HepG2 (cell line): ENCODE results near the gene CD7. TPM values are rescaled to one million over a fixed set of nuclear protein-coding genes. Genes with fewer than 3 reads are reported as not detected.
A peak's percentile ranks its signal among the peaks of the same experiment; 100 is the strongest.

Source experiments
- ATAC-seq: fragments of 200-7000 bp; cut with Tn5 transposase; 3 replicates; pipeline ENCODE4 v1.9.1; 2020; ENCODE audit warnings: mild to moderate bottlenecking, moderate library complexity
- BruUV-seq: library from RNA; stranded (reverse); fragments of 400-500 nt; replicated peaks from 2 replicates; lab custom pipeline; 2021; lab: Mats Ljungman, UMichigan
- CTCF ChIA-PET: fragments of 300-600 bp; formaldehyde crosslinking; extraction: SDS; loops from one replicate; lab custom pipeline; 2021; ENCODE audit warnings: low total read pairs, inconsistent platforms, low intra/inter-chr PET ratio; lab: Yijun Ruan, JAX
- POLR2A ChIA-PET: fragments of 350-600 bp; sonication (Branson Sonifier 250); formaldehyde crosslinking; loops from one replicate; lab custom pipeline; 2020; ENCODE audit warnings: antibody characterized with exemption, inconsistent platforms; lab: Yijun Ruan, JAX
- DNase-seq: peaks from one replicate; pipeline ENCODE4 v3.0.0-alpha.2; 2015; ENCODE audit warnings: low spot score
- FAIRE-seq: peaks from 3 replicates; lab custom pipeline; 2011; peaks lifted over from hg19 to GRCh38; lab: Jason Lieb, UNC
- H2AFZ ChIP-seq: one replicate; pipeline ENCODE4 v1.6.1; 2011; ENCODE audit warnings: low read length, inconsistent platforms
- H3K27ac ChIP-seq: fragments of 300-600 bp; 3 replicates; pipeline ENCODE4 v1.8.0; 2011; ENCODE audit warnings: mixed run types, mild to moderate bottlenecking, mixed read lengths, low read length, inconsistent platforms; ENCODE audit not compliant: insufficient read depth; ENCODE audit errors: extremely low read length
- H3K27me3 ChIP-seq, 2 experiments: fragments of 200-600 bp in 1 of 2; 2 replicates in 1 of 2; 3 replicates in 1 of 2; pipeline versions ENCODE4 v1.6.0 to v1.8.0; 2011; ENCODE audit warnings: low read length in 2 of 2, mild to moderate bottlenecking in 2 of 2, moderate library complexity in 2 of 2, inconsistent platforms in 1 of 2; ENCODE audit not compliant: insufficient read depth in 2 of 2, control insufficient read depth in 1 of 2
- H3K36me3 ChIP-seq, 2 experiments: fragments of 200-600 bp in 1 of 2; replicated peaks in 1 of 2; 2 replicates in 1 of 2; 3 replicates in 1 of 2; pipeline versions ENCODE4 v1.5.1 to v1.8.0; 2011; ENCODE audit warnings: low read length in 2 of 2, inconsistent platforms in 1 of 2; ENCODE audit not compliant: insufficient read depth in 2 of 2, control insufficient read depth in 1 of 2
- H3K4me1 ChIP-seq: 2 replicates; pipeline ENCODE4 v1.5.1; 2012; ENCODE audit warnings: low read length, inconsistent platforms; ENCODE audit not compliant: insufficient read depth
- H3K4me2 ChIP-seq: 2 replicates; pipeline ENCODE4 v1.6.0; 2011; ENCODE audit warnings: low read depth, low read length, inconsistent platforms
- H3K4me3 ChIP-seq, 3 experiments: fragments of 200-600 bp in 1 of 3; sonication (generic), shearing (Covaris generic) in 1 of 3; replicated peaks in 1 of 3; 2 replicates each; pipeline ENCODE4 v1.5.1; 2011 to 2016; ENCODE audit warnings: low read length in 3 of 3, inconsistent platforms in 2 of 3, low read depth in 2 of 3, mild to moderate bottlenecking in 2 of 3, control low read depth in 1 of 3, mixed read lengths in 1 of 3; ENCODE audit not compliant: insufficient read depth in 1 of 3
- H3K79me2 ChIP-seq: one replicate; pipeline ENCODE4 v1.6.1; 2011; ENCODE audit warnings: low read length, inconsistent platforms; ENCODE audit not compliant: insufficient read depth
- H3K9ac ChIP-seq: 2 replicates; pipeline ENCODE4 v1.6.0; 2011; ENCODE audit warnings: mild to moderate bottlenecking, low read depth, low read length, inconsistent platforms; ENCODE audit not compliant: insufficient read depth
- H3K9me3 ChIP-seq: 2 replicates; pipeline ENCODE4 v1.5.1; 2012; ENCODE audit warnings: mild to moderate bottlenecking, low read length
- H4K20me1 ChIP-seq: 2 replicates; pipeline ENCODE4 v1.6.0; 2011; ENCODE audit warnings: inconsistent platforms, mild to moderate bottlenecking, low read length, moderate library complexity; ENCODE audit not compliant: insufficient read depth
- CENPT ChIP-seq: sonication (generic); formaldehyde crosslinking; IDR thresholded peaks from 2 replicates; pipeline ENCODE4 v1.8.0; 2022; ENCODE audit warnings: low read depth, mild to moderate bottlenecking, moderate library complexity, missing genetic modification reagents
- HOXA9 ChIP-seq: sonication (generic); formaldehyde crosslinking; IDR thresholded peaks from 2 replicates; pipeline ENCODE4 v1.8.1; 2022; ENCODE audit warnings: missing genetic modification reagents, mild to moderate bottlenecking, moderate library complexity, borderline replicate concordance
- JUNB ChIP-seq: sonication (generic); formaldehyde crosslinking; IDR thresholded peaks from 2 replicates; pipeline ENCODE4 v1.8.0; 2022; ENCODE audit warnings: missing genetic modification reagents, mild to moderate bottlenecking, borderline replicate concordance
- MBD4 ChIP-seq: IDR thresholded peaks from 2 replicates; pipeline ENCODE4 v1.6.1; 2012; ENCODE audit warnings: low read length, inconsistent platforms, borderline replicate concordance
- MXD4 ChIP-seq: IDR thresholded peaks from 2 replicates; pipeline ENCODE4 v1.6.1; 2016; ENCODE audit warnings: mild to moderate bottlenecking, missing biosample characterization, missing genetic modification reagents
- NR1H2 ChIP-seq: sonication (generic); formaldehyde crosslinking; IDR thresholded peaks from 2 replicates; pipeline ENCODE4 v1.8.1; 2022; ENCODE audit warnings: low read depth, missing genetic modification reagents, borderline replicate concordance
- PHF20 ChIP-seq: sonication (generic); formaldehyde crosslinking; IDR thresholded peaks from 2 replicates; pipeline ENCODE4 v1.5.0; 2020; ENCODE audit warnings: mild to moderate bottlenecking, missing genetic modification reagents
- SP1 ChIP-seq, 2 experiments: fragments of 450-650 bp in 1 of 2; sonication (generic) in 1 of 2; formaldehyde crosslinking in 1 of 2; IDR thresholded peaks; 2 replicates each; pipeline versions ENCODE4 v1.4.0 to v1.6.1; 2016 to 2020; ENCODE audit warnings: missing genetic modification reagents in 1 of 2
- SUZ12 ChIP-seq: fragments of 150-350 bp; IDR thresholded peaks from 2 replicates; pipeline ENCODE4 v1.6.1; 2014; ENCODE audit warnings: low read depth, low read length
- SYNCRIP ChIP-seq: fragments of 200-400 bp; formaldehyde crosslinking; IDR thresholded peaks from 2 replicates; pipeline ENCODE4 v1.6.1; 2018; ENCODE audit warnings: mild to moderate bottlenecking, low read depth, low read length; ENCODE audit not compliant: insufficient read depth
- ZNF33B ChIP-seq: sonication (generic); formaldehyde crosslinking; IDR thresholded peaks from 2 replicates; pipeline ENCODE4 v1.5.1; 2020; ENCODE audit warnings: mild to moderate bottlenecking, missing genetic modification reagents
- ZNF589 ChIP-seq: sonication (generic); formaldehyde crosslinking; conservative IDR thresholded peaks from 2 replicates; pipeline ENCODE4 v1.8.0; 2022; ENCODE audit warnings: mild to moderate bottlenecking, moderate library complexity, missing genetic modification reagents
- ZNF781 ChIP-seq: sonication (generic); formaldehyde crosslinking; IDR thresholded peaks from 2 replicates; pipeline ENCODE4 v1.5.1; 2020; ENCODE audit warnings: borderline replicate concordance, mild to moderate bottlenecking, missing genetic modification reagents; ENCODE audit errors: not compliant biosample characterization
- WGBS: methylation state at CpG from one replicate; pipeline ENCODE4 v1.1.6; 2017; ENCODE audit warnings: low lambda C conversion rate; 5-methylcytosine and 5-hydroxymethylcytosine counted together
- in situ Hi-C: cut with HindIII; loops from 2 replicates; pipeline ENCODE4 v1.10.0; 2017; ENCODE audit warnings: low pct_unique_long_range_greater_than_20kb; ENCODE audit not compliant: extremely low pct_ligation_motif_present
- intact Hi-C: fragments of 100-400 bp; cut with micrococcal nuclease; formaldehyde crosslinking; loops from one replicate; pipeline ENCODE4 v1.10.0; 2022; ENCODE audit not compliant: unreplicated experiment
- polyA plus RNA-seq, 8 experiments: library from polyadenylated mRNA; depleted of rRNA in 3 of 8; stranded (reverse) in 7 of 8; unstranded in 1 of 8; fragments of >200 nt; fragmentation: Illumina TruSeq in 4 of 8; extraction: Trizol in 4 of 8; gene quantifications; 2 replicates each; pipeline versions ENCODE4 v1.2.1 to v1.2.3, GENCODE V29; 2011 to 2016; ENCODE audit warnings: low read depth in 4 of 8, missing spikeins in 1 of 8, mixed read lengths in 1 of 8; ENCODE audit not compliant: insufficient read depth in 1 of 8
- total RNA-seq, 5 experiments: library from RNA; depleted of rRNA; stranded (reverse); fragments of >200 nt; fragmentation: Illumina TruSeq; extraction: Trizol; gene quantifications; 2 replicates each; pipeline ENCODE4 v1.2.3, GENCODE V29; 2016; ENCODE audit warnings: low read depth in 1 of 5
- TF ChIP-seq, protein P1 (sequence below): sonication (generic); formaldehyde crosslinking; IDR thresholded peaks from 2 replicates; pipeline ENCODE4 v1.4.0; 2020; ENCODE audit warnings: missing genetic modification reagents
- TF ChIP-seq, protein P2 (sequence below): sonication (generic); formaldehyde crosslinking; IDR thresholded peaks from 2 replicates; pipeline ENCODE4 v1.5.1; 2020; ENCODE audit warnings: missing genetic modification reagents, mild to moderate bottlenecking, borderline replicate concordance
- TF ChIP-seq, protein P3 (sequence below): sonication (generic); formaldehyde crosslinking; IDR thresholded peaks from 2 replicates; pipeline ENCODE4 v1.5.1; 2020; ENCODE audit warnings: missing genetic modification reagents, mild to moderate bottlenecking, borderline replicate concordance

Gene CD7
- total and polyA plus RNA-seq, 2 of the 13 experiments (the other 11 are each of a cell fraction or from before 2014, with no cell fraction given): 67.6 to 76.4 TPM

DNA sequence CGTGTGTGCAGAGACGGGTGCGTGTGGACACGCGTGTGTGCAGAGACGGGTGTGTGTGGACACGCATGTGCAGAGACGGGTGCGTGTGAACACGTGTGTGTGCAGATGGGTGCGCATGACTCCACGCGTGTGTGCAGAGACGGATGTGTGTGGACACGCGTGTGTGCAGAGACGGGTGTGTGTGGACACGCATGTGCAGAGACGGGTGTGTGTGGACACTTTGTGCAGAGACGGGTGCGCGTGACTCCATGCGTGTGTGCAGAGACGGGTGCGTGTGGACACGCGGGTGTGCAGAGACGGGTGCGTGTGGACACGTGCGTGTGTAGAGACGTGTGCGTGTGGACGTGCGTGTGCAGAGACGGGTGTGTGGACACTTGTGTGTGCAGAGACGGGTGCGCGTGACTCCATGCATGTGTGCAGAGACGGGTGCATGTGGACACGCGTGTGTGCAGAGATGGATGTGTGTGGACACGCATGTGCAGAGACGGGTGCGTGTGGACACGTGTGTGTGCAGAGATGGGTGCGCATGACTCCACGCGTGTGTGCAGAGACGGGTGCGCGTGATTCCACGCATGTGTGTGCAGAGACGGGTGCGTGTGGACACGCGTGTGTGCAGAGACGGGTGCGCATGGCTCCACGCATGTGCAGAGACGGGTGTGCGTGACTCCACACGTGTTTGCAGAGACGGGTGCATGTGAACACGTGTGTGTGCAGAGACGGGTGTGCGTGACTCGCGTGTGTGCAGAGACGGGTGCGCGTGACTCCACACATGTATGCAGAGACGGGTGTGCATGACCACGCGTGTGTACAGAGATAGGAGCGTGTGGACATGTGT, 1.6 kb upstream of the CD7 start:
- no peak overlapping the region for H2AFZ ChIP-seq
- no peaks in the 10 kb centered on the region for H3K9me3 ChIP-seq
- no peak overlapping the region; a peak in 1 of 6 replicates for H3K4me3 ChIP-seq
- no peaks in the 10 kb centered on the region; a peak in 1 of 5 replicates for H3K27me3 ChIP-seq
- no TSS peak for BruUV-seq
- H4K20me1 ChIP-seq: no peaks in the 10 kb centered on the region
- POLR2A ChIA-PET: interaction anchor here (0.9 to 20.8 kb wide), 6 partner anchors 9 to 76 kb away, joined by 3 to 270 read pairs (median 4); no protein-coding TSS in a partner anchor
- H3K4me1 ChIP-seq: peaks cover 75% of the 10 kb centered on the region
- in situ Hi-C loops (no loop called here), intact Hi-C loops (no loop called here)
- no peaks in the 10 kb centered on the region for H3K36me3 ChIP-seq
- peak overlapping the region; percentile 81; the same call in 1 of the 2 replicates for H3K4me2 ChIP-seq
- peaks cover 3% of the 10 kb centered on the region for H3K79me2 ChIP-seq
- CTCF ChIA-PET: no interaction called here
- no peak overlapping the region for H3K27ac ChIP-seq
- H3K9ac ChIP-seq: no peak overlapping the region
- no peak for DNase-seq
- no peak for ATAC-seq
- FAIRE-seq: no peak
- 96% methylated on average over 76 of the region's 76 CpGs for WGBS
- TF ChIP-seq ZNF33B (CRISPR knock-in tag) (no peak), HOXA9 (peak; percentile 31; the same call in 1 of the 2 replicates), ZNF589 (CRISPR knock-in tag) (peak; percentile 73), NR1H2 (0 out of 2 replicates have a peak, but pooled peaks have one; percentile 68), MXD4 (CRISPR knock-in tag) (no peak), ZNF781 (CRISPR knock-in tag) (no peak), CENPT (no peak), SP1 (IDR thresholded peaks at IDR 0.05) (no peak), SP1 (CRISPR knock-in tag; IDR thresholded peaks at IDR 0.05) (no peak), SUZ12 (no peak), SYNCRIP (no peak), JUNB (CRISPR knock-in tag) (0 out of 2 replicates have a peak, but pooled peaks have one; percentile 37), MBD4 (no peak), PHF20 (CRISPR knock-in tag) (no peak)
- TF ChIP-seq, protein P1, sequence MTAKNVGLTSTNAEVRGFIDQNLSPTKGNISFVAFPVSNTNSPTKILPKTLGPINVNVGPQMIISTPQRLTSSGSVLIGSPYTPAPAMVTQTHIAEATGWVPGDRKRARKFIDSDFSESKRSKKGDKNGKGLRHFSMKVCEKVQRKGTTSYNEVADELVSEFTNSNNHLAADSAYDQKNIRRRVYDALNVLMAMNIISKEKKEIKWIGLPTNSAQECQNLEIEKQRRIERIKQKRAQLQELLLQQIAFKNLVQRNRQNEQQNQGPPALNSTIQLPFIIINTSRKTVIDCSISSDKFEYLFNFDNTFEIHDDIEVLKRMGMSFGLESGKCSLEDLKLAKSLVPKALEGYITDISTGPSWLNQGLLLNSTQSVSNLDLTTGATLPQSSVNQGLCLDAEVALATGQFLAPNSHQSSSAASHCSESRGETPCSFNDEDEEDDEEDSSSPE (CRISPR knock-in tag): no peak
- TF ChIP-seq, protein P2, sequence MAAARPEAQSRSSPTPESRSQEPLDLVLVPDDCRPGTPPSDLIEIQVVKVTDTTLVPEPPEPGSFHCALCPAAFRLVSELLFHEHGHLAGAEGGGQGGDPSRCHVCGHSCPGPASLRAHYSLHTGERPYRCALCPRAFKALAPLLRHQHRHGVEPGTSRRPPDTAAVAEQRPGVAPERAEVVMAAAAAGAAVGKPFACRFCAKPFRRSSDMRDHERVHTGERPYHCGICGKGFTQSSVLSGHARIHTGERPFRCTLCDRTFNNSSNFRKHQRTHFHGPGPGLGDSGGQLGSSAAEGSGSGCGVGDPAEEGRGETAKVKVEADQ (CRISPR knock-in tag): no peak
- TF ChIP-seq, protein P3, sequence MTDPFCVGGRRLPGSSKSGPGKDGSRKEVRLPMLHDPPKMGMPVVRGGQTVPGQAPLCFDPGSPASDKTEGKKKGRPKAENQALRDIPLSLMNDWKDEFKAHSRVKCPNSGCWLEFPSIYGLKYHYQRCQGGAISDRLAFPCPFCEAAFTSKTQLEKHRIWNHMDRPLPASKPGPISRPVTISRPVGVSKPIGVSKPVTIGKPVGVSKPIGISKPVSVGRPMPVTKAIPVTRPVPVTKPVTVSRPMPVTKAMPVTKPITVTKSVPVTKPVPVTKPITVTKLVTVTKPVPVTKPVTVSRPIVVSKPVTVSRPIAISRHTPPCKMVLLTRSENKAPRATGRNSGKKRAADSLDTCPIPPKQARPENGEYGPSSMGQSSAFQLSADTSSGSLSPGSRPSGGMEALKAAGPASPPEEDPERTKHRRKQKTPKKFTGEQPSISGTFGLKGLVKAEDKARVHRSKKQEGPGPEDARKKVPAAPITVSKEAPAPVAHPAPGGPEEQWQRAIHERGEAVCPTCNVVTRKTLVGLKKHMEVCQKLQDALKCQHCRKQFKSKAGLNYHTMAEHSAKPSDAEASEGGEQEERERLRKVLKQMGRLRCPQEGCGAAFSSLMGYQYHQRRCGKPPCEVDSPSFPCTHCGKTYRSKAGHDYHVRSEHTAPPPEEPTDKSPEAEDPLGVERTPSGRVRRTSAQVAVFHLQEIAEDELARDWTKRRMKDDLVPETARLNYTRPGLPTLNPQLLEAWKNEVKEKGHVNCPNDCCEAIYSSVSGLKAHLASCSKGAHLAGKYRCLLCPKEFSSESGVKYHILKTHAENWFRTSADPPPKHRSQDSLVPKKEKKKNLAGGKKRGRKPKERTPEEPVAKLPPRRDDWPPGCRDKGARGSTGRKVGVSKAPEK (CRISPR knock-in tag): no peak
